HG03045 (cell line): ENCODE data around the gene NALCN.
"Not testable (repeated sequence)": the region's sequence is repeated elsewhere in the genome, so short reads cannot be mapped to it uniquely, and the experiment has no call there.

Source experiments
- ATAC-seq: cut with Tn5 transposase; IDR thresholded peaks from one replicate; pipeline ENCODE4 v1.9.1; 2021; ENCODE audit warnings: mild to moderate bottlenecking, moderate library complexity; ENCODE audit not compliant: unreplicated experiment

The NALCN gene

GRCh38 chr13:101343128-101343787 lies 73.0 kb downstream of the NALCN start:
- ATAC-seq, result no peak

GRCh38 chr13:101341464-101341863 lies 74.8 kb downstream of the NALCN start:
- ATAC-seq, result no peak

- no peak for ATAC-seq
These were observed 77.1 kb downstream of the NALCN start for GRCh38 chr13:101339202-101339601.

GRCh38 chr13:101332583-101332982 lies 83.7 kb downstream of the NALCN start:
- no peak for ATAC-seq

GRCh38 chr13:101331731-101332130 lies 84.6 kb downstream of the NALCN start:
- no peak for ATAC-seq

GRCh38 chr13:101327871-101328270 lies 88.4 kb downstream of the NALCN start:
- ATAC-seq, result no peak

- no peak for ATAC-seq
These were observed 89.6 kb downstream of the NALCN start for GRCh38 chr13:101326710-101327109.

- ATAC-seq, result no peak
These were observed 90.9 kb downstream of the NALCN start for GRCh38 chr13:101325423-101325822.

- no peak for ATAC-seq
These were observed 92.7 kb downstream of the NALCN start for GRCh38 chr13:101323601-101324000.

GRCh38 chr13:101317986-101318523 lies 98.3 kb downstream of the NALCN start:
- no peak for ATAC-seq

- not testable (repeated sequence) for ATAC-seq
These were observed 102.8 kb downstream of the NALCN start for GRCh38 chr13:101313479-101313878.

GRCh38 chr13:101309014-101309619 lies 107.2 kb downstream of the NALCN start:
- no peak for ATAC-seq

- ATAC-seq, result no peak
These were observed 107.9 kb downstream of the NALCN start for GRCh38 chr13:101308247-101309013.

- ATAC-seq, result no peak
These were observed 109.1 kb downstream of the NALCN start for GRCh38 chr13:101307181-101307701.

GRCh38 chr13:101306773-101307172 lies 109.5 kb downstream of the NALCN start:
- no peak for ATAC-seq

- no peak for ATAC-seq
These were observed 110.3 kb downstream of the NALCN start for GRCh38 chr13:101305981-101306411.

- no peak for ATAC-seq
These were observed 112.8 kb downstream of the NALCN start for GRCh38 chr13:101303521-101303920.

- no peak for ATAC-seq
These were observed 115.3 kb downstream of the NALCN start for GRCh38 chr13:101301053-101301452.

- ATAC-seq, result no peak
These were observed 115.8 kb downstream of the NALCN start for GRCh38 chr13:101300531-101300930.

- no peak for ATAC-seq
These were observed 117.8 kb downstream of the NALCN start for GRCh38 chr13:101298517-101298916.

GRCh38 chr13:101297794-101298193 lies 118.5 kb downstream of the NALCN start:
- no peak for ATAC-seq
